Gastrocnemius medialis (tissue), 4 donors: ENCODE results near the gene UBAP2.

Source experiments
- POLR2A ChIP-seq, 2 donors: fragments of 450-650 bp; IDR thresholded peaks; one replicate each; pipeline ENCODE4 v1.6.1; 2017; ENCODE audit warnings: antibody characterized with exemption in 2 of 2, mild to moderate bottlenecking in 2 of 2, moderate library complexity in 2 of 2
- TF ChIP-seq, protein P1 (sequence below), 5 experiments: fragments of 450-650 bp in 3 of 5; fragments of 200-600 bp in 2 of 5; sonication (generic) in 2 of 5; IDR thresholded peaks in 4 of 5; conservative IDR thresholded peaks in 1 of 5; 1 replicate in 4 of 5; 2 replicates in 1 of 5; pipeline ENCODE4 v1.5.1; 2016 to 2019; ENCODE audit warnings: antibody characterized with exemption in 5 of 5, mild to moderate bottlenecking in 3 of 5, moderate library complexity in 3 of 5

DNA sequence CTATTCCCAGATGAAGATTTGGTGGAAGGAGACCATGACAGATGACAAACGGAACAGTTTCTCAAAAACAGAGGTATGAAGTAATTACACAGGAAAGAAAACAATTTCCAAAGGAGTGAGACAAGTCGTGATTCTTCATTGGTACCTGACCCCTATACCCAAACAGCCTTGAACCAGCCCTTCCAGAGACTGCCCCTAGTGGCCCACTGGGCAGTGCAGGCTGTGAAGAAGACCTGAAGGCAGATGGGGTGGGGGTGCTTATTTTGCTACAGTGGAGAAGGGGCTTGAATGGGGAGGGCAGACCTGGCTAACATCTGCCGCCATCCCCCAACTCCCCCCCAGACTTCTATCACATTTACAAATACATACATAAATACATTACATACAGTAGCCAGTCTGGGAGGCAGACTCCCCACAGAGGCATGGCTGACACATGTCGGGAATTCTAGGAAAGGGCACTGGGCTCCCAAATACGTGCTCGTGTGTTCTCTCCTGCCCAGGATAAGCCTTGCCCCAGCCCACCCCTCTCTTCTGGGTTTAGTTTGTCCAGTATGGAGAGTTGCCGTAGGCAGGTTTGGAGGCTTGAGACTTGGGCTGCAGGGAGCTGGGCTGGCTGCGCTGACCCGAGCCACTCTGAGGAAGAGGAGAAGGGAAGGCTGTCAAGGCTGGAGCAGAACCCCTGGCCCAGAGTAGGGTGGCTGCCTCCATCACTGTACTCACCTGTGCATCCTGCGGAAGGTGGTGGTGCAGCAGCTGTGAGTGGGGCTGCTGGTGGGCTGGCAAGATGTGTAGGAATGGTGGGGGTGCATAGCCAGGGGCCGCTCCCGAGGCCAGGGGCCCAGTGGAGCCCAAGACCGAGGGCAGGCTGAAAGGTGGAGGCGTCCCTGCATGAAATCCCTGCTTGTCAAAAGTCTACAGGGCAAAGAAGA lies 126.5 kb downstream of the UBAP2 start:
- TF ChIP-seq, protein P1, sequence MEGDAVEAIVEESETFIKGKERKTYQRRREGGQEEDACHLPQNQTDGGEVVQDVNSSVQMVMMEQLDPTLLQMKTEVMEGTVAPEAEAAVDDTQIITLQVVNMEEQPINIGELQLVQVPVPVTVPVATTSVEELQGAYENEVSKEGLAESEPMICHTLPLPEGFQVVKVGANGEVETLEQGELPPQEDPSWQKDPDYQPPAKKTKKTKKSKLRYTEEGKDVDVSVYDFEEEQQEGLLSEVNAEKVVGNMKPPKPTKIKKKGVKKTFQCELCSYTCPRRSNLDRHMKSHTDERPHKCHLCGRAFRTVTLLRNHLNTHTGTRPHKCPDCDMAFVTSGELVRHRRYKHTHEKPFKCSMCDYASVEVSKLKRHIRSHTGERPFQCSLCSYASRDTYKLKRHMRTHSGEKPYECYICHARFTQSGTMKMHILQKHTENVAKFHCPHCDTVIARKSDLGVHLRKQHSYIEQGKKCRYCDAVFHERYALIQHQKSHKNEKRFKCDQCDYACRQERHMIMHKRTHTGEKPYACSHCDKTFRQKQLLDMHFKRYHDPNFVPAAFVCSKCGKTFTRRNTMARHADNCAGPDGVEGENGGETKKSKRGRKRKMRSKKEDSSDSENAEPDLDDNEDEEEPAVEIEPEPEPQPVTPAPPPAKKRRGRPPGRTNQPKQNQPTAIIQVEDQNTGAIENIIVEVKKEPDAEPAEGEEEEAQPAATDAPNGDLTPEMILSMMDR (IDR thresholded peaks at IDR 0.05 in 4 of 5, conservative IDR thresholded peaks at IDR 0.05 in 1 of 5), result peak in 4 of 5 experiments; percentile 34 to 58 (median 45)
- no peak for TF ChIP-seq POLR2A (IDR thresholded peaks at IDR 0.05)
